HG02588 (cell line): ENCODE results near the gene MRPS2.
"Not testable (repeated sequence)": the region's sequence is repeated elsewhere in the genome, so short reads cannot be mapped to it uniquely, and the experiment has no call there.

ENCODE experiments used
- ATAC-seq: cut with Tn5 transposase; IDR thresholded peaks from one replicate; pipeline ENCODE4 v1.9.1; 2021; ENCODE audit warnings: mild to moderate bottlenecking, moderate library complexity; ENCODE audit not compliant: unreplicated experiment

Gene MRPS2

GRCh38 chr9:135513351-135513846, 12.9 kb downstream of the MRPS2 start:
- ATAC-seq, result no peak

DNA sequence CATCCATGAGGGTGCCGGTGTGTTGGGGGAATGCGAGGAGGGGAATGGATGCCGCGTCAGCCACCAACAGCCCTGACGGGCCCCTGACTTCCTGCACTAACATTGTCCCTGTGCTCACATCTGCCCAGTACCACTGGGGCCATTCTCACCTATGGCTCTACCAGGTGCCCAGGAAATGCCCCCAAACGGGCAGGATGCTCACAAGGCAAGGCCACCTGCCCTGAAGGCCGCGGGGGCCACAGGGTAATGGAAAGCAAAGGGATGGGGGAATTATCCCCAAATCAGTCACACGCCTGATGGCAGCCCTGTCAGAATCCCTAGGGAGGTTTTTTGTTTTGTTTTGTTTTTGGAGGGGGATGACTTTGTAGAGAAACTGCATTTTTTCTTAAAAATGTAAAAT, 13.4 kb downstream of the MRPS2 start:
- not testable (repeated sequence) for ATAC-seq

- no peak for ATAC-seq
Measured at GRCh38 chr9:135514342-135515082, 14.0 kb downstream of the MRPS2 start.

DNA sequence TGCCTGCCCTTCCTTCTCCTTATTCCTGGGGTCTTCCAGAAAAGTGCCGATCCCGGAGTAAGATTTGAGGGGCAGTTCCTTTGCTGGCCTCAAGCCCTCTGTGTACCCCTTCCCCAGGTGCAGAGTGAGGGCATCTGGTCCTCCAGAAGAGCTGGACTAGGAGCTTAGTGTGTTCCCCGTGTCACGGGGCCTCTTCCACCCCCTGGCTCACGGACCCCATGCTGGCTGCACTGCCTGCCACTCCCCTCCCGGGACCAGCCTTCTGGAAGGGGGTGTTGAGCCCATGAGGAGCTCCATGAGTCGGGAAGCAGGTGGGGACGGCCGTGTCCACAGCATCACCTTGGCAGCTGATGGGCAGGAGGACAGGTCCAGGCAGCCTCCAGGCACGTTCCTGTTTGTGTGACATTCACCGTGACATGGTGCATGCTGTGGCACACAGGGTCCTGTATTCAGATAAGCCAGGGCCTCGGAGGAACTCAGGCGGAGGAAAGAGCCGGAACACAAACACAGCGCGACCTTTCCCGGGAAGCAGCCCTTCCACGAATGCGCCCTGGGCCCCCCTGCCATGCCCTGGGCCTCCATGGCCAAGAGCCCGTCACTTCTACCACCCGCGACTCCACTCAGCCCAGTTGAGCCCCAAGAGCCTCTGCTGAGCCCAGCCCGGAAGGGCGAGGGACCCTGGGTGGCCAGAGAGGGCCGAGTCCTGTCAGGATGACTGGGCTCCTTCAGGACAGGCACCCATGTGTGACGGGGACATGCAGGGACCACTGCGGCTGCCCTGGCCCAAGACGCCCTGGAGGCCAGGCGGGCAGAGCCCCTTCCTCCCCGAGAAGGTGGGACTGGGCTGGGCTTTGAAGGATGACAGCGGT, 14.8 kb downstream of the MRPS2 start:
- ATAC-seq, result no peak

GRCh38 chr9:135516132-135516860, 15.8 kb downstream of the MRPS2 start:
- ATAC-seq, result no peak

GRCh38 chr9:135517407-135517822, 16.9 kb downstream of the MRPS2 start:
- no peak for ATAC-seq

DNA sequence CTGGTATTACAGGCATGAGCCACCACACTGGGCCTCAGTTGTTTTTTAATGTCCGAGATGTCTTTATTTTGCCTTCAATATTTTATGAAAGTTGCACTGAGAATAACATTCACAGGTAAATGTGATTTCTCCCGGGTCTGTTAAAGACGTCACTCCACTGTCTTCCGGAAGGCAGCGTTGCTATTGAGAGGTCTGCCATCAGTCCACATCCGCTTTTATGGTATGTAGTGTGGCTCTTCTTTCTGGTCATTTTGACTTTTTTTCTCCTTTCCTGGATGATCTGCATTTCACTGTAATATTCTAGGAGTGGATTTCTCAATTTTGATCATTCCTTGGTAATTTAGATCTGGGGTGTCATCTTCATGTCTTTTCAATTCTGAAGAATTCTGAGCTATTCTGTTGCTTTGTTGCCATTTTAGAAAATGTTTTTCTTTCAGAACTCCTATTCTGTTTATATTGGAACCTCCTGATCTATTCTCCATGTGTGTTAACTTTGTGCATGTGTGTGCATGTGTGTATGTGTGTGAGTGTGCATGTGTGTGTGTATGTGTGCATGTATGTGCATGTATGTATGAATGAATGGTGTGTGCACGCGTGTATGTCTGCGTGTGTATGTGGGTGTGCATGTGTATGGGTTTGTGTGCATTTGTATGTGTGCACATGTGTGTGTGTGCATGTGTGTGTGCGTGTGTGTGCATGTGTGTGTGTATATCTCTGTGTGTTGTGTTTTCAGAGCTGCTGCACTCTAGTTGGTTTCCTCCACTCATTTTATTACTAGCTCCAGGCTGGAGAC, 18.9 kb downstream of the MRPS2 start:
- no peak for ATAC-seq

DNA sequence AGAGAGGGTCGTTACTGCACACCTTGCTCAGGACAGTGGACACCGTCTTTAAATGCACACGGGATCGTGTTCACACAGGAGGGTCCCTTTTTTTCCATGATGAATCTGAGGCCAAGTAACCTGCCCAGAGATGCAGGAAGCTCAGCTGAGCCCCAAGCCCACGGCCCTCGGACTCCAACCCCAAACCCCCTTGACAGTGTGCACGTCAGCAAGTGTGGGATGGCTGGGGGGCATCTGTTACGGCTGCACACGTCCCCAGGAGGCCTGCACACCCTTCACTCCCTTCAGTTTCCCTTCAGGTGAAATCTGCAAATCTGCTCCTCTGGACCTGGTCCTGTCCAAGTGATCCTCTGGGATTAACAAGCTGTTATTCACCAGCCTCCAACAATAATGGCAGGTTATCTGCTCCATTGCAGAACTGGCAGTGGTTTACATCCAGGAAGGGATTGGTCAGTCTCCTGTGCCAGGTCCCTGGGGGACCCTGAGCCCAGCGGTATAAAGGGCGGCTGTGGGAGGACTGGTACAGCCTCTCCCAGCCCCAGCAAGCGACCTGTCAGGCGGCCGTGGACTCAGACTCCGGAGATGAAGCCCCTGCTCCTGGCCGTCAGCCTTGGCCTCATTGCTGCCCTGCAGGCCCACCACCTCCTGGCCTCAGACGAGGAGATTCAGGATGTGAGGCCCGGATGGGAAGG, 20.6 kb downstream of the MRPS2 start, which contains the start of gene LCN1:
Gene LCN1, plus strand, starts transcription at position 525 of the 692 bp plus-strand sequence. Its CDS starts 58 bp downstream, at position 583.
- ATAC-seq, result no peak

- no peak for ATAC-seq
Measured at GRCh38 chr9:135521608-135522095, 21.2 kb downstream of the MRPS2 start.

DNA sequence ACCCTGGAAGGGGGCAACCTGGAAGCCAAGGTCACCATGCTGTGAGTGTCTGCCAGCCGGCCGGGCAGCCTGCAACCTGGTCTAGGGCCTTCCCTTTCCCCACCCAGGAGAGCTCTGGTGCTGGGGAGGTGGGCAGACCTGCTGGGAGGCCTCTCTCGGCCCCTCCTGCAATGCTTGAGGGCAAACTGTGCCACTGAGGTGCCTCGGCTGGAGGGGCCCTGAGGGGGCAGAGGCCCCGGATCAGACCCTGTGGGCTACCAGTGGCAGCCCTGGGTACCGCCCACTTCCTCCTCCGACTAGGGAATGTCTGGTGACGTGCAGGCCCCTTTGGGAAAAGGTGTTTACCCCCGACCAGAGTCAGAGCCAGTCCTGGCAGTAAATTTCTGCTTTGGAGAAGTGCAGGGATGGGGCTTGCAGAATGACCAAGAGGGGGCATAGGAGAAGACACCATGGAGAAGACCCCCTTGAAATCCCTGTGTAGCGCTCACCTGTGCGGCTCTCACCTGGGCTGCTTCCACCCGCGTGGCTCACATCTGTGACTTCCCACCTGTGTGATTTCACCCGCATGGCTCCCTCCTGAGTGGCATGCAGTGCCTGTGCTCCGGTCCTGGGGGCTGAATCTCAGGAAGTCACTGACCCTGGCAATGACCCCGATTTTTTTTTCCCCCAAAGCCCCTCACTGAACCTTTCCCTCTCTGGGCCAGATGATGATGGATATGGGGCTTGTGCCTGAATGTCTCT, 21.8 kb downstream of the MRPS2 start:
- ATAC-seq, result no peak

GRCh38 chr9:135522931-135523330, 22.4 kb downstream of the MRPS2 start:
- ATAC-seq, result no peak

DNA sequence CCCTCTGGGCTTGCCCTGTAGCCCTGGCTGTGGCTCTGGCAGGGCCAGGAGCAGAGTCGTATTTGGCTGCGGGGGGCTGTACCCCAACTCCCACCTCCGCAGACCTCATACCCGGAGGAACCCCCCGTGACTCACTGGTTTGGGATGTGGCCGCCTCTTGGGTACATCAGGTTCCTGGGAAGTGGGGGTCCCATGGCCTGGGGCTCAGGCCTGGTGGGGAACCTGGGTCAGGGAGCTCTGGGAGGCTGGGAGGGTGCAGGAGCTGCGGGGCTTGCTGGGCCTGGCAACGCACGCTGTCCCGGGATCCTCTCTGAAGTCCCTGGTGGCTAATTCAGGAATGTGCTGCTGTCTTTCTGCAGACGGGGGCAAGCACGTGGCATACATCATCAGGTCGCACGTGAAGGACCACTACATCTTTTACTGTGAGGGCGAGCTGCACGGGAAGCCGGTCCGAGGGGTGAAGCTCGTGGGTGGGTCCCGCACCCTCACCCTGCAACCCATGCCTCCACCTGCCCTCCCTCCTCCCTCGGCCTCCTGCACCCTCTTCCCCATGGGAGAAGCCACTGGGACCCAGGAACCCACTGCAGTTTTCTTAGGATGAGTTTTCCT, 23.1 kb downstream of the MRPS2 start:
- no peak for ATAC-seq

DNA sequence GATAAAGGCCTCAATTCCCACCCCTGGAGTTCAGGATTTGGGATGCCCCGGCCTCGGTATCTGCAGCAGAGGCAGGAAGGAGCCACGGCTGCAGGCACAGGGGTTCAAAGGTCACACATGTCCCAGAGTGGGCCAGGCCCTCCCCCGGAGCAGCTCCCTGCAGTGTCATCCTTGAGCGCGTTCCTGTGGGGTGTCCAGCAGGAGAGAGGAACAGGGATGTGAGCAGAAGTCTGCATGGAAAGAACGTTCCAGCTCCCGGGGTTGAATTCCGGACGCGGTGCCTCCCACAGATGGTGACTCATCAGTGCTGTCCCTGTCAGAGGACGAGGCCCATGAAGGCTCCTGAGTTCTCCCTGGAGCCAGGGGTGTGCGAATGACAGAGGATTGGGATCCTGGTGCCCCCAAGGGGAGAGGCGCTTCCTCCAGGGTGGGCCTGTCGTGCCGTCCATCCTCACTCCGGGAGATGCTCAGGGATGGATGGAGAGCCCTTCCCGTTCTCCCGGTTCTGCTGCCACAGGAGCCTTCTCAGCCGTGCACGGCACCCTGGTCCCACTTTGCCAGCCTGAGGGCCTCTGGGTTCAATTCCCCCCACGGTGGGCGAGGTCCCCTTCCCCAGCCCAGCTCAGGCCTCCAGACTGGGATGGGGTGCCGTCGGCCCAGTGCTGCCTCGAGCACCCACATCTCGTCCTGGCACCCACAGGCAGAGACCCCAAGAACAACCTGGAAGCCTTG, 23.8 kb downstream of the MRPS2 start:
- no peak for ATAC-seq

GRCh38 chr9:135525241-135526088, 25.0 kb downstream of the MRPS2 start:
- no peak for ATAC-seq

DNA sequence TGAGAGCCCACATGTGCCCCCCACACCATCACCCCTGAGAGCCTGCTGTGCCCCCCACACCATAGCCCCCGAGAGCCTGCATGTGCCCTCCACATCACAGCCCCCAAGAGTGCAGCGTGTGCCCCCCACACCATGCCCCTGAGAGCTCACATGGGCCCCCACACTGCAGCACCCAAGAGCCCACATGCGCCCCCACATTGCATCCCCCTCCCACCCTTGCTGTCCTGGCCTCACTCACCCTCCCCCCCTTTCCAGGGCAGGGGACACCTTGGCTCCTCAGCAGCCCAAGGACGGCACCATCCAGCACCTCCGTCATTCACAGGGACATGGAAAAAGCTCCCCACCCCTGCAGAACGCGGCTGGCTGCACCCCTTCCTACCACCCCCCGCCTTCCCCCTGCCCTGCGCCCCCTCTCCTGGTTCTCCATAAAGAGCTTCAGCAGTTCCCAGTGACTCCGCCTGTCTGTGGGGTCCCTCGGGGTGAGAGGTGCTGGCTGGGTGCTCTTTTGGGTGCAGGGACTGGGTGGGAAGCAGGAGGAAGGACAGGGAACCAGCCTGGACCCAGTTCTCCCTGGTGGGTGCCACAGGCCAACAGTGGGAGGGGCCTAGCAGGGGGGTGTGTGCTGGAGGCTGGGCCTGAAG, 25.7 kb downstream of the MRPS2 start:
- no peak for ATAC-seq
